GM23338 (cell line): ENCODE measurements around the gene NAB2.
A peak's percentile ranks its signal among the peaks of the same experiment; 100 is the strongest.

Experiments
- CREB1 ChIP-seq: fragments of 250-450 bp; sonication (Bioruptor Pico); IDR thresholded peaks from 2 replicates; pipeline ENCODE4 v1.5.0; 2020; ENCODE audit warnings: low read depth, mild to moderate bottlenecking, moderate library complexity
- CTCF ChIP-seq, 2 experiments: fragments of 200-600 bp in 1 of 2; sonication (generic) in 1 of 2; conservative IDR thresholded peaks; 2 replicates each; pipeline versions ENCODE4 v1.5.1 to v1.6.1; 2016 to 2017; ENCODE audit warnings: antibody characterized with exemption in 2 of 2, low read depth in 2 of 2, mild to moderate bottlenecking in 2 of 2, moderate library complexity in 1 of 2
- EZH2 ChIP-seq: fragments of 200-600 bp; sonication (generic); IDR thresholded peaks from one replicate; pipeline ENCODE4 v1.8.0; 2017; ENCODE audit warnings: antibody characterized with exemption, mild to moderate bottlenecking, low read depth; ENCODE audit not compliant: unreplicated experiment
- EZH2phosphoT487 ChIP-seq: fragments of 200-600 bp; sonication (generic); IDR thresholded peaks from one replicate; pipeline ENCODE4 v1.8.1; 2018; ENCODE audit warnings: antibody characterized with exemption; ENCODE audit not compliant: unreplicated experiment
- JUNB ChIP-seq: IDR thresholded peaks from one replicate; pipeline ENCODE4 v1.6.1; 2016; ENCODE audit warnings: antibody characterized with exemption; ENCODE audit not compliant: unreplicated experiment
- NANOG ChIP-seq: IDR thresholded peaks from 2 replicates; pipeline ENCODE4 v1.6.1; 2016; ENCODE audit warnings: antibody characterized with exemption, borderline replicate concordance
- POLR2AphosphoS5 ChIP-seq: IDR thresholded peaks from 2 replicates; pipeline ENCODE4 v1.6.1; 2016; ENCODE audit warnings: antibody characterized with exemption, low read depth
- ZNF114 ChIP-seq: fragments of 250-450 bp; sonication (Bioruptor Pico); IDR thresholded peaks from 2 replicates; pipeline ENCODE4 v1.5.0; 2020; ENCODE audit warnings: mild to moderate bottlenecking, moderate library complexity
- TF ChIP-seq, protein P1 (sequence below): IDR thresholded peaks from one replicate; pipeline ENCODE4 v1.6.1; 2018; ENCODE audit warnings: antibody characterized with exemption; ENCODE audit not compliant: unreplicated experiment

DNA sequence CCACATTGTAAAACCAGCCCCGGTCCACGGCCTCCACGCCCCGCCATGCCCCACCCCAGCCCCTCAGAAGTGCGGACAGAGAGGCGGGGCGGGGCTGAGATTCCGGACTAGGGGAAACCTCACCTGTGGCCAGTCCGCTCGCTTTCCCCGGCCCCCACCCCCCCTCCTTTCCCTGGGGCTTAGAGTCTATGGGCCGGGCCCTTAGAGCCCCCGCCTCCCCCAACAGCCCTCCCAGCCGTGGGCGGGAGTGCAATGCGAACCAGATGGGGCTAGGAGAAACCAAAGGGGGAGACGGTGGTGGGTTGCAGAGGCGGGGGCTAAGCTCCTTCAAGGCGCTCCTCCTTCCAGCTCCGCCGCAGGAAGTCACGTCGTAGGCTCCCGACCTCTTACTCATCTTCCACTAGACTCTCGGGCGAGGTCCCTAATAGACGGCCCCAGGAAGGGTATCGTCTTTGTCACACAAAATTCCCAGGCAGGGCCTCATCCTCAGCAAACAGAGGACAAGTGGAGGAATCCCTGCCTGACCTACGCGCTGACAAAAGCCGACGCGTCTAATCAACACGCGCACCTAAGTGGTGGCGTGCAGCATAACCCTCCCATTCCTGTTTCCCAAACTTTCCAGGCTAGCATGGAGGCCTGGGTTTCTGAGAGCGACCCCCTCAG lies 1.1 kb upstream of the NAB2 start:
- no peak for TF ChIP-seq EZH2phosphoT487
- no peak for TF ChIP-seq CTCF (conservative IDR thresholded peaks at IDR 0.05; ENCODE audit: low read depth in 2 of 2)
- peak; percentile 41 for TF ChIP-seq POLR2AphosphoS5
- TF ChIP-seq JUNB: no peak
- TF ChIP-seq, protein P1, sequence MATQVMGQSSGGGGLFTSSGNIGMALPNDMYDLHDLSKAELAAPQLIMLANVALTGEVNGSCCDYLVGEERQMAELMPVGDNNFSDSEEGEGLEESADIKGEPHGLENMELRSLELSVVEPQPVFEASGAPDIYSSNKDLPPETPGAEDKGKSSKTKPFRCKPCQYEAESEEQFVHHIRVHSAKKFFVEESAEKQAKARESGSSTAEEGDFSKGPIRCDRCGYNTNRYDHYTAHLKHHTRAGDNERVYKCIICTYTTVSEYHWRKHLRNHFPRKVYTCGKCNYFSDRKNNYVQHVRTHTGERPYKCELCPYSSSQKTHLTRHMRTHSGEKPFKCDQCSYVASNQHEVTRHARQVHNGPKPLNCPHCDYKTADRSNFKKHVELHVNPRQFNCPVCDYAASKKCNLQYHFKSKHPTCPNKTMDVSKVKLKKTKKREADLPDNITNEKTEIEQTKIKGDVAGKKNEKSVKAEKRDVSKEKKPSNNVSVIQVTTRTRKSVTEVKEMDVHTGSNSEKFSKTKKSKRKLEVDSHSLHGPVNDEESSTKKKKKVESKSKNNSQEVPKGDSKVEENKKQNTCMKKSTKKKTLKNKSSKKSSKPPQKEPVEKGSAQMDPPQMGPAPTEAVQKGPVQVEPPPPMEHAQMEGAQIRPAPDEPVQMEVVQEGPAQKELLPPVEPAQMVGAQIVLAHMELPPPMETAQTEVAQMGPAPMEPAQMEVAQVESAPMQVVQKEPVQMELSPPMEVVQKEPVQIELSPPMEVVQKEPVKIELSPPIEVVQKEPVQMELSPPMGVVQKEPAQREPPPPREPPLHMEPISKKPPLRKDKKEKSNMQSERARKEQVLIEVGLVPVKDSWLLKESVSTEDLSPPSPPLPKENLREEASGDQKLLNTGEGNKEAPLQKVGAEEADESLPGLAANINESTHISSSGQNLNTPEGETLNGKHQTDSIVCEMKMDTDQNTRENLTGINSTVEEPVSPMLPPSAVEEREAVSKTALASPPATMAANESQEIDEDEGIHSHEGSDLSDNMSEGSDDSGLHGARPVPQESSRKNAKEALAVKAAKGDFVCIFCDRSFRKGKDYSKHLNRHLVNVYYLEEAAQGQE: no peak
- no peak for TF ChIP-seq EZH2
- TF ChIP-seq CREB1 (CRISPR knock-in tag): peak; percentile 35; the same call in 1 of the 2 replicates
- TF ChIP-seq NANOG: no peak
- TF ChIP-seq ZNF114 (CRISPR knock-in tag): no peak
